A172 (cell line): ENCODE data around the gene DOCK1. TPM values are rescaled to one million over a fixed set of nuclear protein-coding genes. Genes with fewer than 3 reads are reported as not detected.

Experiments used
- DNase-seq: peaks from one replicate; pipeline ENCODE4 v3.0.0-alpha.2; 2015; ENCODE audit warnings: low spot score
- total RNA-seq: library from RNA; depleted of rRNA; stranded (reverse); fragments of >200 nt; shearing (Covaris generic); gene quantifications from 2 replicates; pipeline ENCODE4 v1.2.3, GENCODE V29; 2014

Gene DOCK1
- total RNA-seq, 1 experiment from 2014 or later: 29.8 TPM

DNA sequence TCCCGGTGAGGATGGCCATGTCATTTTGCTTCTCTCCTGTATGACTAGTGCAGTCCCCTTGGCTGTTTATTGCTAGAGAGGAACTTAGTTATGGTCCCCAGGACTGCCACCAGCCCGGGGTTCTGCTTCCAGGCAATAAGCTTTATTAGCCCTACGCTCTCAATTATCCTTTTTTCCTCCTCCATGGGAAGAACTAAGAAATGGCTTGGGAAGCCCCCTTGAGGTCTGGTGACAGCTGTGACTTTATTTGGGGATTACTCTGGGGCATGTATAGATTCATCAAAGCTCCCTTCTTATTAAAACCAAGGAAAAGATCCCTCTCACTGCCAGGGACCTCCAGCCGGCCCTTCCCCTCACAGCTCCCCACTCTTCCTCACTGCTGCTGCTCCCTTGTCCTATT is 446.3 kb downstream of the DOCK1 start:
- DNase-seq: no peak

DNA sequence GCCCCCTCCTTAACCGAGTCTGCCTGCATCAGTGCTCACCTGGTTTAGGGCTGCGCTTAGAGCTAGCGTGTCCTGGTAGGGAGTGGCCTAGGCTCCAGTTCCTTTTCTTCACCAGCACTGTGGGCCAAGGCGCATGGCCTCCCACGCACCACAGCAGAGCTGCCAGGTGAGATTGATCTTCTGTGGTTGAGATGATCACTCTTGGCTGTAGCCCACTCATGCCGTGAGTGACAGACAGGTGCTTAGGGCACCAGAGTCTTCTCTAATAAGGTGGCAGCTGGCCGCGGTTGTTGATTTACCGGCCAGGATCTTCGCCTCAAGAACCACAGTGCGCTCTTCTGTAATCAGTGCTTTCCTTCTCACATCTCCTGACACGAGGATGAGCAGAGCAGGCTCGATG is 448.3 kb downstream of the DOCK1 start:
- DNase-seq: no peak

DNA sequence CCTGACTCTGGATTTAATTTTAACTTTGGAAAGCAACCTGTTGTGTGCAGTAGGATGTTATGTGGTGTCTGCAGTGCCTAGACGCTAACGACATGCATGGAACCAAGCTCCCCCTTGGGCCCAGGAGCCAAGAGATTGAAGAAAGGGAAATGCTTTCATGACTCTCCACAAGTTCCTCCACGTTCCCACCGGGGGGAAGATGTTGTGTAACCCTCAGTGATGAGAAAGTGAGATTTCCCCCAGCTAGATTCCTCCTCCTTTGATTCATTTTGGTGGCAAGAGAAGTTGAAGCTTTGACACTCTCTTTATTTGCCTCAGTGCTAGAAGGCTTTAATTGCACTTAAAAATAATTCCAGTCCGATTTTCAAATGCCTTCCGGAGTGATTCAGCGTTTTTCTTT is 449.0 kb downstream of the DOCK1 start:
- DNase-seq: no peak

DNA sequence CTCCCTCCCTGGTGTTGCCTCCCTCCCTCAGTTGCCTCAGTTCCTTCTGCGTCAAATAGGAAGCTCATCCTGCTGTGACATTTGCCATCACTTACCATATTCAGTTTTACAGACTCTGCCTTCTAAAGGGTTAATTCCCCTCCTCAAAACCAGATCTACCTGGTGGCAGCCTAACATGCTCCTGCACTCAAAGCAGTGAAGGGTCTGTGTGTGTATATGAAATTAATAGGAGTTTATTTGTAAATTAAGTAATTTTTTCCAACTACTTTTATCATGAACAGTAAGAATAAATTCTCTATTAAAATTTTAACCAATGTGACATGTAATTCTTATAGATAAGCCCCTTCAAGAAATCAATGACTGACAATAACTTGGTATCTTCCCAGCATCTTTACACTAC is 449.8 kb downstream of the DOCK1 start:
- no peak for DNase-seq

DNA sequence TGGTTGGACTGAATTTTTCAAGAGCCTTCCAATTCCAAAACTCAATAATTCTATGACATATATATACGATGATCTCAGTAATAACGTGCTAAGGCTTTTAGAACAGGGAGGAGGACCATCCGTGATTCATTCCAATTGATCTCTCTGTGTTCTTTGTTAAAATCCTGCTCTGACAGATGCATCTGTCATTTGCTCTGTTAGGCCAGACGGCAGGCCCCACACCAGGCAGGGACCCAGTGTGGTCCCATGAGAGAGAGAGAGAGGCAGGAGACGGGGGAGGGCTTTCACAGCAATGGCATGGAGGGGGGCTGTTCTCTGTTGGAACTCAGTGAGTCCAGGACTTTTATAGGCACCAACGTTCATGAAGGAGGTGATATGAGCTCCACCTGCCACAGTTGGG is 451.1 kb downstream of the DOCK1 start:
- no peak for DNase-seq

DNA sequence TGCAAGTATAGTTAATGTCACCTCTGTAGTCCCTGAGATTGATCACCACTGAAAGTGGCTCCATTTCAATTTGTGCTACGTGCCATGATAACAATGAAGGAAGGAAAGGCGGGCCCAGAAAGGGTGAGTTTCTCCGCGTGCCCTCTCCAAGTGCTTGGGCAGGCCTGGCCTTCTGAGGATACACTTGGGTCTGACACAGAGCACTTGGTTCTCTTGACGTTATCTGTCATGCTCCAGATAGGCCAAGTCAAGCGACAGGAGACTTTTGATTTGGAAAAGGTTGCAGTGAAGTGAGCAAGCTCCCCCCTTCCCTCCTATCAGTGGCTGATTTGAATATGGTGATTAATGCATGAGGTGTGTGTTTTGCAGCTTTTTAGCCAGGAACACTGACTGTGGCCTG is 452.0 kb downstream of the DOCK1 start:
- DNase-seq: no peak

DNA sequence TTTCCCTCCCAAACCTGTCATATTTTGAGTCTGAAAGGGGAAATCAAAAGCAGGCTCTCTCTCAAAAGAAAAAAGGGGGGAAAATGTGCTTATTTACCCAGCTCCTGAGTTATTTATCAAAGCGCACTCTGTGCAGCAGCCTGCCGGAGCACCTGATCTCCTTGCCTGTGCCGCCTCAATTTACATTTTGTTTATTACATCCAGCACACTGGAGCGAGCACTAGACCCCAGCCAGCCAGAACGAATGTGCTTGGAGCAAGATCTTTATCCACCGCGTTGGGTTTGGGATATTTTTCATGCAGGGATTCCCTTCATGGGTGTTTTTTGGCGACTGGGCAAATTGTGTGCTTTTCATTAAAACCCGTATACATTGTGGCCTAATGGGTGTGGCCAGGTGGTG is 453.1 kb downstream of the DOCK1 start:
- no peak for DNase-seq

DNA sequence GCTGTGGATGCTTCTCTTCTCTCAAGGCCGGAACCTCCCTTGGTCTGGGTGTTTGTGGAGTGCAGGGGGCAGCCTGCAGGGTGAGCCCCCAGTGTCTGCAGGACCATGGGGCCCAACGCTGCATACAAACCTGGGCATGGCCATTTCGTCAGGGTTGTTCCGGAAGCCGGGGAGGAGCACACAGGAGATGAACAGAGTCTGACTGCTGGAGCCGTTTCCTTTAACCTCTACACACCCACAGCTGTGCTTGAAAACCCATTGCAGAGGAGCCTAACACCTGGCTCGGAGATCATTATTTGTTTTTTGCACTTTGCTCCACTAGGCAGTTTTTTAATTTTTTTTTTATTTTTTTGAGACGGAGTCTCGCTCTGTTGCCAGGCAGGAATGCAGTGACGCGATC is 458.8 kb downstream of the DOCK1 start:
- no peak for DNase-seq

DNA sequence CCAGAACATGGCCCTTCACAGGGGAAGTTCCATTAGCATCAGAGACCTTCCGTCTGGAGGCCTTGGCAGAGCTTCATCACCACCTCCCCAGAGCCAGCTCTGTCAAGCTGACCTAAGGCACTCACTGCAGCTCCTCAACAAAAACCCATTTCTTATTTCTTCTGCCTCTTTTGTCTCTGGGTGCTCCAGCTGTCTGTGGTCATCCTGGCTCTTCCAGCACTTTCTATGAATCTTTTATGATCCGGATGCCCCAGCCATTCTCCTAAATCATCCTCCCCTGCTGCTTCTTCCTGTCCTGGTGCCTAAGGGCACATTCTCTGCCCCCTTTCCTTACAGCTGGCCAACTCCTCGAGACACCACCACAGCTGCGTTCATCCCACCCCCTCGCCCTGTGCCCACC is 462.9 kb downstream of the DOCK1 start:
- no peak for DNase-seq

DNA sequence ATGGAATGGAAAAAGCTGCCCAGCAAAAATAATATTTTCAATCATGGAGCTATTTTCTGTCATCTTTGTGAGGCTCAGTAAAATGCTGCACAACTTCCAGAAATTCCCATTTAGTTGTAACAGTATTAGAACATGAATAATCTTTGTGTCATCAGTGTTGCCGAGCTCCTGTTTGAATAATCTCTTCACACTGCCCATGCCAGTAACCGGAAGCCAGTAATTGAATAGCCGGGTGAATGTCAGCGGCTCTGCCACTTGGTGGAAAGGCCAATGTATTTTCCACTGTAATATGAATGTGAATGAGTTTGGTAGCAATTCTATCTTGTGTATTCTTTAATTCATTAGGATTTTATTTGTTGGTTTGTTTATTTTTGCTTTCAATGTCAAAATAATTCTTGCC is 463.7 kb downstream of the DOCK1 start:
- no peak for DNase-seq

DNA sequence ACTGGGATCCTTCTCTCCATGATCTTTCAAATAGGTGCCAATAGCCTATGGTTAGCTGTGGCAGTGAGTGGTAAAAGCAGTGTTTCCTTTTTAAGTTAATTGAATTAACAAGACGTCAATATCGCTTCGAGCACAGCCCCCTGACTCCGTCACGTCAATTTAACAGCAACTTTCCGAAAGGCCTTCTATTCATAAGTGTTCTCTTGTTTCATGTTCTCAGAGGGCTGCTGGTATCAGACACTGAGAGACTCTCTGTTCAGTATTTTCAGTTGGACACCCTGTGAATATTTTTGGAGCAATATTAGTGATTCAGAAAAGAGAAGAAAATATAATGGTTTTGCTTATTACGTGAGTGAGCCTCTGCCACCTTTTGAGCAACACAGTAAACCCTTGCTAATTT is 465.4 kb downstream of the DOCK1 start:
- no peak for DNase-seq

DNA sequence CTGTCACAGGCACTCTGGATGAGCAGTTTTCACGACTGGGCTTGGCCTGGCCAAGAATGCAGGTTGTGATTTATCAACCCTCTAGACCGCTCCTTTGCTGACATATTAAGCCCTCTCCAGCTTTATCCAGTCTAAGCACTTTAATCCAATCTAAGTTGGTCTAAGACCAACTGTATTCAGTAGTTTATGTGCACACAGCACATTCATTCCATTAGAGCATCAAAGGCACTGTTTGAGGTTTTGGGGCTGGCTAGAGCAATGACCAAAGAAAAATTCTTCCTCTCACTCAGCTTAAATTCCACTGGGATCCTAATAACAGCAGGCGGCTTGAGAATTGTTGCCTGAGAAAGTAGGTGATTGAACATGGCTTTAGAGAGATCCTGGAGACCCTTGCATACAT is 467.1 kb downstream of the DOCK1 start:
- DNase-seq: no peak

DNA sequence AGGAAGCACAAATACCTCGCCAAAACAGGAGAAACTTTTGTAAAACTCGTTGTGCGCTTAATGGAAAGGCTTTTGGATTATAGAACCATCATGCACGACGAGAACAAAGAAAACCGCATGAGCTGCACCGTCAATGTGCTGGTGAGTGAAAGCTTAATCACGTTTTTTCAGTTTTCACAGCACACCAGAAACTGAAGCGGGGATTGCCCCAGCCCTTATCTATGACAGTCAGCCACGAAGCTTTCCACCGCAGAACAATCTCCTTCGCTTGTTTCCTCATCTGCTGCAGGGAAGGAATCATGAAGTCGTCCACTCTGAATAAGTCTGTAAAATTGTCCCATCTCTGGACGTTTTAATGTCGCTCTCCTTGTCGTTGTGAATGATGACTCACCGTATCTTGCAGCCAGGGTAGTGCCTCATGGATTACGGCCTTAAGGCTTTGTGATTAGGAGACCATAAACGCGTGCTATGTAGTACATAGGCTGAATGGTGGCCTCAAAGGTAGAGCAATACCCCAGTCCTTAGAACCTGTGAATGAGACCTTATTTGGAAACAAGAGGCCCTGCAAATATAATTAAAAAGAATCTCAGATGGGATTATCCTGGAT is 468.9 kb downstream of the DOCK1 start:
- no peak for DNase-seq

DNA sequence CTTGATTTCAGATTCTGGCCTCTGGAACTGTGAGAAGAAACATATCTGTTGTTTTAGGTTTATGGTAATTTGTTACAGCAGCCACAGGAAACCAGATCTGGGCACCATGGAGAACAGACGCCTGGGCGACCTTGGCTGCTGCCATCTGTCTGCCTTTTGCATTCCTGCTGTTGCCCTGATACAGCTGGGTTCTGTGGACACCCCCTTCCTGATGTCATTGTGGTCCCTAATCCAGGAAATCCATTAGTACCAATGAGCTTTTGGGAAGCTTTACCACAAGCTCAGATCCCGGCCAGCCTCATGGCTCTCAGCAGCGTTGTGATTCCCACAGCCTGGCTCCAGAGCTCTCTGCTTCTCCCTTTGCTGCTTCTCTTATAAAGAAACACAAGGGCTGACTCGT is 469.7 kb downstream of the DOCK1 start:
- no peak for DNase-seq

DNA sequence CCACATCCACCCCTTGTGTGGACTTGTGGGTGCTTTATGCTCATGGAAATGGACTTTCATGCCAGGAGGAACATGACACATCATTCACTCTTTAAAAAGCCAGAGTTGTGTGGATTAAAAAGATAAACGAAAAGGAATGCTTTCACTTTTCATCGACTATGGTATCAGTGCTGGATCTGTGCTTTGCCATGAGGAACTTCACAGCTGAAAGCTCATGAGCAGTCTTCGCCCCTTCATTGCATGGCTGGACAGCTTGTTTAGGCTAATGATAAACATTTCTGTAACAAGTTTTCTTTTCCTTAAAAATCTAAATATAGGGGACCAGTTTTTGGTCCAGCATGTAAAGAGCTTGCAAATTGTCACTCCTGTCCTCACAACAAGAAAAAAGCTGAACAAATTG is 470.2 kb downstream of the DOCK1 start:
- DNase-seq: no peak

DNA sequence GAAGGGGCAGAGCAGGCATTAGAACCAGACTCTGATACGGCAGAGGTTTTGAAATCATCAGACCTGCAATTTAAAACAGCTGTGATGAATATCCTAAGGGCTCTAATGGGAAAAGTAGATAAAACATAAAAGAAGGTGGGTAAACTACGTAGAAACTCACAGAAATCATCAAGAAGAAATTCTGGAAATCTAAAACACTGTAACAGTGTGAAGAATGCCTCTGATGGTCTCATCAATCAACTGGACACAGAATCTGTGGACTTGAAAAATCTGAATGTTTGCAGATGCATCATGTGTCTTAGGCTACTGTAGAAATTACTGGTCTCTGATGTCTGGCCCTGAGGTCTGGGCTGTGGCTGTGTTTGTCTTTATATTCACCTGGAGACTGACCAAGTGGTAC is 470.8 kb downstream of the DOCK1 start:
- DNase-seq: no peak

DNA sequence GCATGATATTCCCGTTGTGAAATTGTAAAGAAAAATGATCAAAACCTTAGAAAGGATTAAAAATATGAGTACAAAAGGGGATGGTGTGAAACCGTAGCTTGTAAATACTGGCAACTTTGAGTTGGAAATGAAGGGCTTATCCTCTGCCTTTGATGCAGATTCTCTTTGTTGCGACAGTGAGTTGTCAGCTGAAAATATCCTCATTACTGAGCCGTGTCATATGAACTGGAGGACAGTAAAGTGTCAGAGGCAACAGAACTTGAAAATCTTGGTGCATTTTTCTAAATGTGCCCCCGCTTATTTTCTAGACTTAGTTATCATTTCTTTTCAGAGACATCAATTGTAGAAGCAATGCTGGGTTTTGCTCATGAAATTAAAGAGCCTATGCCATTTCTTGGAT is 473.4 kb downstream of the DOCK1 start:
- no peak for DNase-seq

DNA sequence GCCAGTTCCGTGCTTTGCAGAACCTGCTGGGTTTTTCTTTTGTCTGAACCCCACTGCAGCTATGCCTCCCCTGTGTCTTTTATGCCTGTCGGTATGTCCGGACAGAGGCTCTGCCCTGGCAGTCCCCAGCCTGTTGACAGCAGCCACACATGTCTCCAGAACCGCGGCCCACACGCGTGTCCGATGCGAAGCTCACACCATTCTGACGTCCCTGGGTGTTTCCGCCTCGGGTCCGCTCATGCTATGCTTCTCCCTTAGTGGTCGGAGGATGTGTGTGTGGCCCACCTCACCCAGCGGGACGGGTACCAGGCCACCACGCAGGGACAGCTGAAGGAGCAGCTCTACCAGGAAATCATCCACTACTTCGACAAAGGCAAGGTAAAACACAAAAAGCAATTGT is 479.3 kb downstream of the DOCK1 start:
- DNase-seq: no peak

DNA sequence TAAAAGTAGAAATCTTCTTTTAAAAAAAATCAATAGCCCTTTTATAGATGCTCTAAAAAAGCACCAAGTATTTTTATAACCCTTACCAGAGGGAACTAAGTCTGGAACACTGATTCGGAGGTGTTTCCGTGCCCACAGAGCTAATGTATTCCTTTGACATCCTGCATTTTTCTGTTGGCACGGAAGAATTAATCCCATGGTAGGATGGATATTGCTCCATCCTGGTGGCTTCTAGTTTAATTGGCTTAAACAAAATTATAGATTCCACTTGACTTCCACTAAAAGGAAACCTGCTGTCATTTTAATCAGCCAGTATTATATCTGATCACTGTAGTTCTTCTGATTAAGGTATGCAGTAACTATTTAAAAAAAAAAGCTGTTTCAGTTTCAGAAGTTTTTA is 479.8 kb downstream of the DOCK1 start:
- DNase-seq: no peak

DNA sequence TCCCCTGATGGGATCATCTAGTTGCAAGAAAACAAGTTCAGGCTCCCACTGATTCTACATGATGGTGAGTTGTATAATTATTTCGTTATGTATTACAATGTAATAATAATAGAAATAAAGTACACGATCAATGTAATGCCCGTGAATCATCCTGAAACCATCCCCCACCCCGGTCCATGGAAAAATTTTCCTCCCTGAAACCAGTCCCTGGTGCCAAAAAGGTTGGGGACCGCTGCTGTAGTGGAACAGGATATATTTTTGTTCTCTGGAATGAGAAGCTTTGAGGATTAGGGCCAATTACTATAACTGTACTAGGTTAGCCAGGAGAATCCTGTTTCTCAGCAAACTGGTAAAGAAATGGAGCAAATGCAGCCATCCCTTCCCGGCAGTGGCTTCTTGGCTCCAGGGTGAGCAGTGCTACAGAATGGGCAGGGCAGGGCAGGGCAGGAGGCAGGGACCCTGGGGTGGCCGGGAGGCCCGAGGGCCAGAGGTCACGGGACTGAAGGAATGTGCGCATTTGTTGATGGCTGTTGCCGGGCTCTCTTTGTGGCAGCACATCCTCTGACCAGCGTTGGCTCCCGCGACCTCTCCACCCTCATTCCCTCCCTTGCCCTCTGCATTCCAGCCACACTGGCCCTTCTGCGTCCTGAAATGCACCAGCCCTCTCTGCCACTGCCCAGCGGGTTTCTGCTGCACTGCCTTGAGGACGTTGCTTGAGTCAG is 481.5 kb downstream of the DOCK1 start:
- DNase-seq: no peak

DNA sequence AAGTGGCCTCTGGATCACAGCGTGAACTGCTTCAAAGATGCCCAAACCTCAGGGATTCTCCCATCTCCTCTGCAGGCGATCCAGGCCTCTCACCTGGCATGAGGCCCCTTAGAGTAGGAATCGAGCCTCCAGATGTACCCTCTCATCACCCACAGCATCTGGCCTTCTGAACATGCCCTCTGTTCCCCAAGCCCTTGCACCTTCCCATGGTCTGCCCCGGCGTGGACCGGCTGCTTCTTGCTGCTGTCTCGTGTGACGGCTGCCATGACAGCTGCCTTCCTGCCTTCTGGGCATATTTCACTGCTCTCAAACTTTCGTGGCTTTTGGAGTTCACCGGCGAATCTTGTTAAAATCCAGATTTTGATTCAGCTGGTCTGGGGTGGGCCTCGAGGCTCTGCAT is 486.6 kb downstream of the DOCK1 start:
- no peak for DNase-seq

DNA sequence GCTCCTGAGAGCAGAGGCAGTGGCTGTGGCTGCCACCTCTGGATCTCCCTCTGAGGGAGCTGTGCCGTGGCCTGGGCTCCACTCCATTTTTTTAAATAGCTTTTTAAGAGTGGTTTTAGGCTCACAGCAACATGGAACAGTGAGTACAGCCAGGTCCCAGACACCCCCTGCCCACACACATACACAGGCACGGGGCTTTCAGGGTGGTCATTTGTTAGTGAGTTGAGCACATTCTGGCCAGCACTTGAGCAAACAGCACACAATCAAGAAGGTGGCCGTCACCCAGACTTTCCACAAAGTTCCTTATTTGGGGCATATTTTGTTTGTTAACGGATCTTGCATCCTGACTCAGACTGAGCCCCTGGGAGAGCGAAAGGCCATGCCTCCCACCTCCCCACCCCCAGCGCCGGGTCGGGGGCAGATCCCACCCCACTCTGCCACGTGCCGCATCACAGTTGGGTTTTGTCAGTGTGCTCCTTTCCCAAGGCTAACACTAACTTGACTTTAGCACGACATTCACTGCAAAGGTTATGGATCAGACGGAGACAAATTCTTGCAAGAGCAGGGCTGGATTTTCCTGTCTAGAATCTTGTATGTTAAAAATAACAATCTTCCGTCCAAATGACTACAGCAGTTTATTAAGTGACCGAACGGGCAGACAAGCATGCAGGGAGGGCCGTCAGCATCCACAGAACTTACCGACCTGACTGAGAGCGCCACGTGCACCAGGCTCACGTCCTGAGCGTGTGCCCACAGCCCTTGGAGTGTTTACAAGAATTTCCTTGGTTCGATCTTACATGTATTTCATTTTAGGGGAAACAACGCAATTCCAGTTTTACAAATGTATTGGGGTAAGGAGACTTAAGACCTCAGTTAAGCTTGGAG is 487.4 kb downstream of the DOCK1 start:
- no peak for DNase-seq
